IPS DF 4.7 (cell line): ENCODE results near the gene TMEM38A.

ENCODE experiments used
- DNase-seq: peaks from one replicate; pipeline ENCODE4 v3.0.0-alpha.2; 2013; ENCODE audit warnings: low spot score; ENCODE audit errors: extremely low read depth

Gene TMEM38A

GRCh38 chr19:16660763-16661479 lies at the start of gene TMEM38A:
Gene TMEM38A (plus strand): TSS chr19:16661139. CDS start chr19:16661218, 79 bp downstream.
- no peak for DNase-seq

GRCh38 chr19:16612636-16613035 lies 48.3 kb upstream of the TMEM38A start:
- DNase-seq = no peak

- no peak for DNase-seq
Measured at GRCh38 chr19:16613841-16614240, 47.1 kb upstream of the TMEM38A start.

GRCh38 chr19:16614941-16615340 lies 46.0 kb upstream of the TMEM38A start:
- no peak for DNase-seq

- DNase-seq = no peak
Measured at GRCh38 chr19:16615808-16616207, 45.1 kb upstream of the TMEM38A start.

GRCh38 chr19:16618248-16618647 lies 42.7 kb upstream of the TMEM38A start:
- no peak for DNase-seq

- no peak for DNase-seq
Measured at GRCh38 chr19:16619457-16619856, 41.5 kb upstream of the TMEM38A start.

GRCh38 chr19:16620018-16620417 lies 40.9 kb upstream of the TMEM38A start:
- no peak for DNase-seq

- no peak for DNase-seq
Measured at GRCh38 chr19:16620584-16620983, 40.4 kb upstream of the TMEM38A start.

- no peak for DNase-seq
Measured at GRCh38 chr19:16621165-16621800, 39.7 kb upstream of the TMEM38A start.

- no peak for DNase-seq
Measured at GRCh38 chr19:16623066-16623465, 37.9 kb upstream of the TMEM38A start.

- DNase-seq = no peak
Measured at GRCh38 chr19:16623576-16623975, 37.4 kb upstream of the TMEM38A start.

- DNase-seq = no peak
Measured at GRCh38 chr19:16624236-16624635, 36.7 kb upstream of the TMEM38A start.

GRCh38 chr19:16625163-16625958 lies 35.6 kb upstream of the TMEM38A start:
- no peak for DNase-seq

- DNase-seq = no peak
Measured at GRCh38 chr19:16626796-16627192, 34.1 kb upstream of the TMEM38A start.

- no peak for DNase-seq
Measured at GRCh38 chr19:16627193-16627927, 33.6 kb upstream of the TMEM38A start.

- DNase-seq = no peak
Measured at GRCh38 chr19:16627928-16628182, 33.1 kb upstream of the TMEM38A start.

GRCh38 chr19:16628183-16628983 lies 32.6 kb upstream of the TMEM38A start, which contains the start of gene MED26:
Gene MED26 (minus strand): TSS chr19:16628204. CDS start chr19:16627943, 261 bp downstream.
- DNase-seq = peak; percentile 28

GRCh38 chr19:16628984-16629691 lies 31.8 kb upstream of the TMEM38A start:
- no peak for DNase-seq

- DNase-seq = no peak
Measured at GRCh38 chr19:16631465-16631864, 29.5 kb upstream of the TMEM38A start.
